Keratinocyte (primary cell): ENCODE measurements around the gene ACTL9. TPM values are rescaled to one million over a fixed set of nuclear protein-coding genes. Genes with fewer than 3 reads are reported as not detected.

Experiments
- DNase-seq: peaks from one replicate; pipeline ENCODE4 v3.0.0-alpha.2; 2011; ENCODE audit warnings: low read depth, missing footprints, low spot score
- FAIRE-seq: peaks from 2 replicates; lab custom pipeline; 2011; peaks lifted over from hg19 to GRCh38; lab: Jason Lieb, UNC
- H2AFZ ChIP-seq: 2 replicates; pipeline ENCODE4 v1.6.0; 2012; ENCODE audit warnings: low read length, control low read depth, inconsistent platforms; ENCODE audit not compliant: control insufficient read depth
- H3K27ac ChIP-seq: 2 replicates; pipeline ENCODE4 v1.5.1; 2011; ENCODE audit warnings: low read length; ENCODE audit not compliant: control insufficient read depth, insufficient read depth
- H3K27me3 ChIP-seq: 3 replicates; pipeline ENCODE4 v1.6.0; 2011; ENCODE audit warnings: low read length; ENCODE audit not compliant: control insufficient read depth, insufficient read depth; ENCODE audit errors: extremely low read depth
- H3K36me3 ChIP-seq, 2 experiments: 2 replicates in 1 of 2; 3 replicates in 1 of 2; pipeline ENCODE4 v1.5.1; 2011; ENCODE audit warnings: low read length in 2 of 2, mild to moderate bottlenecking in 1 of 2; ENCODE audit not compliant: control insufficient read depth in 2 of 2, insufficient read depth in 2 of 2; ENCODE audit errors: extremely low read depth in 1 of 2
- H3K4me1 ChIP-seq: 3 replicates; pipeline ENCODE4 v1.5.1; 2011; ENCODE audit warnings: low read length; ENCODE audit not compliant: control insufficient read depth, insufficient read depth; ENCODE audit errors: extremely low read depth
- H3K4me2 ChIP-seq: 3 replicates; pipeline ENCODE4 v1.6.0; 2011; ENCODE audit warnings: low read depth, low read length; ENCODE audit not compliant: control insufficient read depth, insufficient read depth; ENCODE audit errors: extremely low read depth
- H3K4me3 ChIP-seq, 3 experiments: fragments of 200-600 bp in 1 of 3; sonication (generic) in 1 of 3; 2 replicates in 2 of 3; 3 replicates in 1 of 3; pipeline ENCODE4 v1.5.1; 2011 to 2016; ENCODE audit warnings: low read length in 3 of 3, mild to moderate bottlenecking in 3 of 3, control low read depth in 2 of 3, inconsistent platforms in 1 of 3, low read depth in 1 of 3, mixed read lengths in 1 of 3, mixed run types in 1 of 3, moderate library complexity in 1 of 3; ENCODE audit not compliant: control insufficient read depth in 2 of 3, insufficient read depth in 2 of 3; ENCODE audit errors: extremely low read depth in 1 of 3
- H3K79me2 ChIP-seq: 2 replicates; pipeline ENCODE4 v1.6.0; 2012; ENCODE audit warnings: low read length; ENCODE audit not compliant: control insufficient read depth, insufficient read depth
- H3K9ac ChIP-seq: 3 replicates; pipeline ENCODE4 v1.6.0; 2011; ENCODE audit warnings: low read length; ENCODE audit not compliant: control insufficient read depth, insufficient read depth; ENCODE audit errors: extremely low read depth
- H3K9me1 ChIP-seq: 3 replicates; pipeline ENCODE4 v1.6.0; 2011; ENCODE audit warnings: low read length; ENCODE audit not compliant: control insufficient read depth, insufficient read depth; ENCODE audit errors: extremely low read depth
- H3K9me3 ChIP-seq: 2 replicates; pipeline ENCODE4 v1.5.1; 2012; ENCODE audit warnings: low read depth, low read length; ENCODE audit not compliant: control insufficient read depth
- H4K20me1 ChIP-seq: 3 replicates; pipeline ENCODE4 v1.6.0; 2011; ENCODE audit warnings: low read length; ENCODE audit not compliant: control insufficient read depth, insufficient read depth; ENCODE audit errors: extremely low read depth
- EZH2 ChIP-seq: IDR thresholded peaks from one replicate; pipeline ENCODE4 v1.6.1; 2012; ENCODE audit warnings: inconsistent platforms, mild to moderate bottlenecking, low read length, moderate library complexity
- dilution Hi-C: fragments of 300-500 bp; cut with MboI; formaldehyde crosslinking; loops from one replicate; pipeline ENCODE4 v1.7.0; 2020; ENCODE audit warnings: low sequenced_read_pairs; ENCODE audit not compliant: extremely low pct_ligation_motif_present
- polyA plus RNA-seq, 5 experiments: library from polyadenylated mRNA; depleted of rRNA in 3 of 5; stranded (reverse) in 3 of 5; stranded (forward) in 1 of 5; unstranded in 1 of 5; fragments of >200 nt; gene quantifications; 1 replicate in 1 of 5; 2 replicates in 3 of 5; 3 replicates in 1 of 5; pipeline versions ENCODE4 v1.2.1 to v1.2.3, GENCODE V29; 2011 to 2012; ENCODE audit warnings: missing spikeins in 2 of 5, low read depth in 1 of 5, low replicate concordance in 1 of 5
- TF ChIP-seq, protein P1 (sequence below), 3 experiments: IDR thresholded peaks in 1 of 3; conservative IDR thresholded peaks in 1 of 3; optimal IDR thresholded peaks in 1 of 3; 2 replicates in 2 of 3; 3 replicates in 1 of 3; pipeline versions ENCODE3 to v1.5.1; 2011; ENCODE audit warnings: low read length in 3 of 3, mild to moderate bottlenecking in 3 of 3, moderate library complexity in 2 of 3, control low read depth in 1 of 3, inconsistent platforms in 1 of 3; ENCODE audit not compliant: insufficient read depth in 2 of 3; ENCODE audit errors: extremely low read depth in 1 of 3

The ACTL9 gene
- polyA plus RNA-seq, 1 donor (not counting 4 experiments of a cell fraction or from before 2014, with no cell fraction given), result not detected

DNA sequence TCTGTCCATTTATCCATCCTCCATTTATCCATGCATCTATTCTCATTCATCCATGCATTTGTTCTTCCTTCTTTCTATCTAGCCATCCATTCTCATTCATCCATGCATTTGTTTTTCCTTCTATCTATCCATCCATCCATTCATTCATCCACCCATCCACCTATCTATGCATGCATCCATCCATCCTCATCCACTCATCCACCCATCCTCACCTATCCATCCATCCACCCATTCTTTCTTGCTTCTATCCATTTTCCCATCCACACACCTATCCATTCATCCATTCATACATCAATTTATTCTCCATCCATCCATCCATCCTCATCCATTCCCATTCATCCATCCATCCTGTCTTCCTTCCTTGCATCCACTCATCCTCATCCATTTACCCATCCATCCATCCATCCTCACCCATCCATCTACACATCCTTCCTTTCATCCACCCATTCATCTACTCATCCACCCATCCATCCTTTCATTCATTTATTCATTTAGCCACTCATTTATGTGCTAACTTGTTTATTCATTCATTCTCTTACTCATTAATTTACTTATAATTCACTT lies 20.3 kb downstream of the ACTL9 start:
- Histone ChIP-seq H3K79me2 (no peaks in the 10 kb centered on the region), H3K4me2 (no peak overlapping the region), H3K4me3 (no peak overlapping the region), H3K36me3 (no peaks in the 10 kb centered on the region), H3K27ac (no peak overlapping the region), H3K9me1 (no peaks in the 10 kb centered on the region), H3K4me1 (no peaks in the 10 kb centered on the region), H4K20me1 (no peaks in the 10 kb centered on the region), H3K9ac (no peak overlapping the region), H3K9me3 (peaks cover 2% of the 10 kb centered on the region), H3K27me3 (no peaks in the 10 kb centered on the region), H2AFZ (no peak overlapping the region)
- dilution Hi-C loops, result no loop called here
- no peak for DNase-seq
- no peak for TF ChIP-seq EZH2
- TF ChIP-seq, protein P1, sequence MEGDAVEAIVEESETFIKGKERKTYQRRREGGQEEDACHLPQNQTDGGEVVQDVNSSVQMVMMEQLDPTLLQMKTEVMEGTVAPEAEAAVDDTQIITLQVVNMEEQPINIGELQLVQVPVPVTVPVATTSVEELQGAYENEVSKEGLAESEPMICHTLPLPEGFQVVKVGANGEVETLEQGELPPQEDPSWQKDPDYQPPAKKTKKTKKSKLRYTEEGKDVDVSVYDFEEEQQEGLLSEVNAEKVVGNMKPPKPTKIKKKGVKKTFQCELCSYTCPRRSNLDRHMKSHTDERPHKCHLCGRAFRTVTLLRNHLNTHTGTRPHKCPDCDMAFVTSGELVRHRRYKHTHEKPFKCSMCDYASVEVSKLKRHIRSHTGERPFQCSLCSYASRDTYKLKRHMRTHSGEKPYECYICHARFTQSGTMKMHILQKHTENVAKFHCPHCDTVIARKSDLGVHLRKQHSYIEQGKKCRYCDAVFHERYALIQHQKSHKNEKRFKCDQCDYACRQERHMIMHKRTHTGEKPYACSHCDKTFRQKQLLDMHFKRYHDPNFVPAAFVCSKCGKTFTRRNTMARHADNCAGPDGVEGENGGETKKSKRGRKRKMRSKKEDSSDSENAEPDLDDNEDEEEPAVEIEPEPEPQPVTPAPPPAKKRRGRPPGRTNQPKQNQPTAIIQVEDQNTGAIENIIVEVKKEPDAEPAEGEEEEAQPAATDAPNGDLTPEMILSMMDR (optimal IDR thresholded peaks at IDR 0.05 in 1 of 3, IDR thresholded peaks at IDR 0.05 in 1 of 3, conservative IDR thresholded peaks at IDR 0.05 in 1 of 3; ENCODE audit: extremely low read depth in 1 of 3, insufficient read depth in 2 of 3, low read length in 3 of 3), result no peak
- FAIRE-seq, result no peak

DNA sequence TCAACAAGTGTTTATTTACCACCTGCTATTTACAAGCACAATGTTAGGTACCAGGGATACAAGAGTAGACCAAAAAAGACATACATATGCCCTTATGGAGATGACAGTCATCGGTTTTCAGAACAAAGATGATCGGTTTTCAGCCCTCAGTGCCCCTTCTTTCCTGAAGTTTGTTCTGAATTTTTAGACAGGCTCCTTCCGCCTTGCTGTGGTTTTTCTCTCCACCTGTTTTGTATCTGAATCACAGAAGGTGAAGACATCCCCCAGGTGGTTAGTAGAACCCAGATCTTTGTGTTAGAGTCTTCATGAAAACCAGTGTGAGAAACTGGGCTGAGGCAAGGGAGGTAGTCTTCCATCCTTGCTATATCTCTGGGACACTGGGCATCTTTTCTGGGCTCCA lies 23.5 kb downstream of the ACTL9 start:
- H3K4me1 ChIP-seq, result no peaks in the 10 kb centered on the region
- H3K4me3 ChIP-seq, result no peak overlapping the region
- H3K27ac ChIP-seq, result no peak overlapping the region
- no peaks in the 10 kb centered on the region for H3K27me3 ChIP-seq
- no peaks in the 10 kb centered on the region for H4K20me1 ChIP-seq
- TF ChIP-seq, protein P1 (optimal IDR thresholded peaks at IDR 0.05 in 1 of 3, IDR thresholded peaks at IDR 0.05 in 1 of 3, conservative IDR thresholded peaks at IDR 0.05 in 1 of 3; ENCODE audit: extremely low read depth in 1 of 3, insufficient read depth in 2 of 3, low read length in 3 of 3), result no peak
- no peak for TF ChIP-seq EZH2
- no peak overlapping the region for H3K9ac ChIP-seq
- H3K36me3 ChIP-seq, result no peaks in the 10 kb centered on the region
- peaks cover 4% of the 10 kb centered on the region for H3K9me3 ChIP-seq
- H2AFZ ChIP-seq, result no peak overlapping the region
- H3K9me1 ChIP-seq, result no peaks in the 10 kb centered on the region
- no peak overlapping the region for H3K4me2 ChIP-seq
- FAIRE-seq, result no peak
- H3K79me2 ChIP-seq, result no peaks in the 10 kb centered on the region
- dilution Hi-C loops, result no loop called here
- no peak for DNase-seq
